NK-92 (cell line): ENCODE results near the gene DNMT3L.
"Not testable (repeated sequence)": the region's sequence is repeated elsewhere in the genome, so short reads cannot be mapped to it uniquely, and the experiment has no call there.

Source experiments
- DNase-seq: peaks from one replicate; lab custom pipeline; 2025; ENCODE audit not compliant: unreplicated experiment; lab: John Stamatoyannopoulos, UW

Gene DNMT3L

GRCh38 chr21:44199448-44199847 is 62.2 kb downstream of the DNMT3L start:
- no peak for DNase-seq

- DNase-seq = not testable (repeated sequence)
These were observed 64.6 kb downstream of the DNMT3L start for GRCh38 chr21:44197156-44197516.
